KMS-11 (cell line): Measurements from ENCODE around the gene FBXO10.

Experiments used
- H2AFZ ChIP-seq: fragments of 200-600 bp; sonication (generic); 2 replicates; pipeline ENCODE4 v1.6.1; 2016; ENCODE audit warnings: antibody characterized with exemption, mixed run types, low read depth
- H3K27ac ChIP-seq: fragments of 200-600 bp; sonication (generic); 2 replicates; pipeline ENCODE4 v1.6.1; 2016; ENCODE audit warnings: mild to moderate bottlenecking, mixed run types
- H3K27me3 ChIP-seq: fragments of 200-600 bp; sonication (generic); 2 replicates; pipeline ENCODE4 v1.6.1; 2017; ENCODE audit warnings: mild to moderate bottlenecking, low read depth, mixed run types, moderate library complexity; ENCODE audit not compliant: insufficient read depth
- H3K36me3 ChIP-seq: fragments of 200-600 bp; sonication (generic); 2 replicates; pipeline ENCODE4 v1.6.1; 2017; ENCODE audit warnings: mild to moderate bottlenecking, mixed run types; ENCODE audit not compliant: insufficient read depth
- H3K4me1 ChIP-seq: fragments of 200-600 bp; sonication (generic); 2 replicates; pipeline ENCODE4 v1.6.1; 2016; ENCODE audit warnings: mild to moderate bottlenecking, low read depth, mixed run types; ENCODE audit not compliant: poor library complexity, severe bottlenecking
- H3K4me2 ChIP-seq: fragments of 200-600 bp; sonication (generic); 2 replicates; pipeline ENCODE4 v1.7.0; 2016; ENCODE audit warnings: mild to moderate bottlenecking, mixed run types
- H3K4me3 ChIP-seq: fragments of 200-600 bp; sonication (generic); IDR thresholded peaks from 2 replicates; pipeline ENCODE4 v1.6.1; 2017; ENCODE audit warnings: low read depth, low read length, mixed read lengths; ENCODE audit not compliant: insufficient read depth
- H3K79me2 ChIP-seq: fragments of 200-600 bp; sonication (generic); 2 replicates; pipeline ENCODE4 v1.6.1; 2016; ENCODE audit warnings: low read depth, mixed run types; ENCODE audit not compliant: insufficient read depth
- H3K9ac ChIP-seq: fragments of 200-600 bp; sonication (generic); 2 replicates; pipeline ENCODE4 v1.6.1; 2016; ENCODE audit warnings: mild to moderate bottlenecking, mixed run types
- H4K20me1 ChIP-seq: fragments of 200-600 bp; sonication (generic); 2 replicates; pipeline ENCODE4 v1.6.1; 2016; ENCODE audit warnings: mild to moderate bottlenecking, mixed run types; ENCODE audit not compliant: insufficient read depth
- TF ChIP-seq, protein P1 (sequence below): fragments of 200-600 bp; sonication (generic); conservative IDR thresholded peaks from 2 replicates; pipeline ENCODE4 v1.6.1; 2017; ENCODE audit warnings: low read depth, mild to moderate bottlenecking, antibody characterized with exemption, low read length, moderate library complexity, mixed read lengths

The FBXO10 gene

DNA sequence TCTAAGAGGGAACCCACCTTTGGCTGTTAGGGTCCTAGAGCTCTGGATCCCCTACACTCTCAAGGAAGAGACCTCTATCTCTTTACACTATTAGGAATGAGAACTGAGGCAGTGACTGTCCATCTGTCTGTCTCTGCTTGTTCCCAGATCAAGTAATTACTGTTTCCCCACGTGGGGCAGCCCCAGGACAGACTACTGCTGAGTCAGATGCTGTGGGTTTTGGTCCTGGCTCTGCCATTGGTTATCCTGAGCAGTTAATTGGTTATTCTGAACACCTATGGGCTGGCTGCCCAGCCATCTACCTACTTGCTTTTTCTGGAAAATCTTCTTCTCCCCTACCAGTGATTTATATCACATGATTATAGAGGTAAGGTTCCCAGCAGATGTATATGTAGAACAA, 33.3 kb downstream of the FBXO10 start:
- Histone ChIP-seq H4K20me1 (no peaks in the 10 kb centered on the region), H3K36me3 (no peaks in the 10 kb centered on the region), H2AFZ (no peak overlapping the region), H3K4me1 (peaks cover 9% of the 10 kb centered on the region), H3K27me3 (no peaks in the 10 kb centered on the region), H3K79me2 (no peaks in the 10 kb centered on the region), H3K9ac (no peak overlapping the region), H3K4me2 (no peak overlapping the region), H3K4me3 (no peak overlapping the region), H3K27ac (no peak overlapping the region; the same call in 1 of the 2 replicates)
- TF ChIP-seq, protein P1, sequence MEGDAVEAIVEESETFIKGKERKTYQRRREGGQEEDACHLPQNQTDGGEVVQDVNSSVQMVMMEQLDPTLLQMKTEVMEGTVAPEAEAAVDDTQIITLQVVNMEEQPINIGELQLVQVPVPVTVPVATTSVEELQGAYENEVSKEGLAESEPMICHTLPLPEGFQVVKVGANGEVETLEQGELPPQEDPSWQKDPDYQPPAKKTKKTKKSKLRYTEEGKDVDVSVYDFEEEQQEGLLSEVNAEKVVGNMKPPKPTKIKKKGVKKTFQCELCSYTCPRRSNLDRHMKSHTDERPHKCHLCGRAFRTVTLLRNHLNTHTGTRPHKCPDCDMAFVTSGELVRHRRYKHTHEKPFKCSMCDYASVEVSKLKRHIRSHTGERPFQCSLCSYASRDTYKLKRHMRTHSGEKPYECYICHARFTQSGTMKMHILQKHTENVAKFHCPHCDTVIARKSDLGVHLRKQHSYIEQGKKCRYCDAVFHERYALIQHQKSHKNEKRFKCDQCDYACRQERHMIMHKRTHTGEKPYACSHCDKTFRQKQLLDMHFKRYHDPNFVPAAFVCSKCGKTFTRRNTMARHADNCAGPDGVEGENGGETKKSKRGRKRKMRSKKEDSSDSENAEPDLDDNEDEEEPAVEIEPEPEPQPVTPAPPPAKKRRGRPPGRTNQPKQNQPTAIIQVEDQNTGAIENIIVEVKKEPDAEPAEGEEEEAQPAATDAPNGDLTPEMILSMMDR = no peak

DNA sequence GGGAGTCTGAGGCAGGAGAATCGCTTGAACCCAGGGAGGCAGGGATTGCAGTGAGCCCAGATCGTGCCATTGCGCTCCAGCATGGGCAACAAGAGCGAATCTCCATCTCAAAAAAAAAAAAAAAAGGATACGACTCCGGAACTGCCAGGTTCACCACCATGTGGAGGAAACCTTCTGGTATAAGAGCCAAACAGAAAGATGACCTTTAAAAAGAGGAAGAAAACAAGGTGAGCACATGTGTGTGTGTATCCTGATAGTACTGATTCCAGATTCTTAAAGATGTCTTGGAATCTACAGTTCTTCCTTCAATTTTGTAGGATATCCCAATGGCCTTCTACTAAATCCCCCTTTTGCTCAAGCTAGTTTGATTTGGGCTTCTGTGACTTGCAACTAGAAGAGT, 33.7 kb downstream of the FBXO10 start:
- TF ChIP-seq, protein P1 = no peak
- H3K9ac ChIP-seq = no peak overlapping the region
- no peak overlapping the region; the same call in 1 of the 2 replicates for H3K27ac ChIP-seq
- no peaks in the 10 kb centered on the region for H4K20me1 ChIP-seq
- H3K4me2 ChIP-seq = no peak overlapping the region
- peaks cover 9% of the 10 kb centered on the region for H3K4me1 ChIP-seq
- no peaks in the 10 kb centered on the region for H3K79me2 ChIP-seq
- H3K27me3 ChIP-seq = no peaks in the 10 kb centered on the region
- no peak overlapping the region for H3K4me3 ChIP-seq
- no peak overlapping the region for H2AFZ ChIP-seq
- no peaks in the 10 kb centered on the region for H3K36me3 ChIP-seq

DNA sequence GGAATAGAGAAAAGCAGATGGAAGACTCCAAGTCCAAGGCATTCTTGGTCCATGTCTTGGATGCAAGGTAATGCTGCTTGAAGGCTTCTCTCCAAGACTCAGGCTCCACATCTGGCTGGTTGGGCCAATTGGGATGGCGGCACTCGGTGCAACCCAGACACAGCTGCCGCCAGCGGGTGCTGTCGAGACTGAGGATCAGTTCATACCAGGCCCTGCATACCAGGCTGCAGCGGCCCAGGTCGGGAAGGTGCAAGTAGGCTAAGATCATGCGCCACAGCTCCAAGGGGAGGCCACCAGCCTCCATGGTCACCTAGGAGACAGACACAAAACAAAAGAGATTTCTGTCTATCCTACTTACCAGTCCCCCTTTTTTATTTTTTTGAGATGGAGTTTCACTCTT, 34.7 kb downstream of the FBXO10 start:
- no peaks in the 10 kb centered on the region for H4K20me1 ChIP-seq
- peaks cover 9% of the 10 kb centered on the region for H3K4me1 ChIP-seq
- H3K9ac ChIP-seq = no peak overlapping the region
- H3K79me2 ChIP-seq = no peaks in the 10 kb centered on the region
- H3K36me3 ChIP-seq = no peaks in the 10 kb centered on the region
- TF ChIP-seq, protein P1 = no peak
- H3K27me3 ChIP-seq = no peaks in the 10 kb centered on the region
- no peak overlapping the region for H2AFZ ChIP-seq
- H3K27ac ChIP-seq = no peak overlapping the region
- H3K4me2 ChIP-seq = no peak overlapping the region
- H3K4me3 ChIP-seq = no peak overlapping the region

DNA sequence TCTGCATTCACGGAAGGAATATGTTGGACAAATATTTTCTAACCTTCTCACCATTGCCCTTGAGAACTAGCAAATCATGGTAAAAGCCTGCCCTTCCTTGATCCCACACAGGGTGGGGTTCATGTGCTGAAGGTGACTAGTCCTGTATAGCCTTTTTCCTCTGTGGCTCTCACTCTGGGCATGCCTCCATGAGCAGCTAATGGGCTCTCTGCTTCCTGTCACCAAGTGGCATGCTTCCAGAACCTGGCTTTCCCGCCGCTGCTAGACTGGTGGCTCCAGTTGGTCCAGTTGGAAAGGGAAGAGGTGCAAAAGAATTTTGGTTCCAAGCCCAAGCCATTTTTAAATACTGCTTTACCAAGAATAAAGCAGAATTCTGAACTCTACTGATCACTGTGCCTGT, 35.5 kb downstream of the FBXO10 start:
- no peaks in the 10 kb centered on the region for H4K20me1 ChIP-seq
- no peak overlapping the region for H2AFZ ChIP-seq
- no peak overlapping the region for H3K9ac ChIP-seq
- H3K4me1 ChIP-seq = peaks cover 9% of the 10 kb centered on the region
- H3K4me2 ChIP-seq = no peak overlapping the region
- no peaks in the 10 kb centered on the region for H3K36me3 ChIP-seq
- TF ChIP-seq, protein P1 = no peak
- no peaks in the 10 kb centered on the region for H3K79me2 ChIP-seq
- no peak overlapping the region for H3K4me3 ChIP-seq
- H3K27ac ChIP-seq = no peak overlapping the region
- H3K27me3 ChIP-seq = no peaks in the 10 kb centered on the region
